Choroid plexus epithelial cell (primary cell): Measurements from ENCODE around the gene NKD2.
"Not testable (repeated sequence)": the region's sequence is repeated elsewhere in the genome, so short reads cannot be mapped to it uniquely, and the experiment has no call there.

Experiments used
- DNase-seq: peaks from one replicate; pipeline ENCODE4 v3.0.0-alpha.2; 2010; ENCODE audit warnings: low read depth
- H3K4me3 ChIP-seq: 2 replicates; pipeline ENCODE4 v1.5.1; 2011; ENCODE audit warnings: low read depth, mild to moderate bottlenecking, control low read depth, low read length, moderate library complexity
- TF ChIP-seq, protein P1 (sequence below): conservative IDR thresholded peaks from 2 replicates; pipeline ENCODE4 v1.5.1; 2011; ENCODE audit warnings: low read depth, mild to moderate bottlenecking, control low read depth, inconsistent platforms, low read length, moderate library complexity

The NKD2 gene

GRCh38 chr5:1018596-1018995 is 10.0 kb downstream of the NKD2 start:
- no peak overlapping the region for H3K4me3 ChIP-seq
- DNase-seq, result no peak
- TF ChIP-seq, protein P1, sequence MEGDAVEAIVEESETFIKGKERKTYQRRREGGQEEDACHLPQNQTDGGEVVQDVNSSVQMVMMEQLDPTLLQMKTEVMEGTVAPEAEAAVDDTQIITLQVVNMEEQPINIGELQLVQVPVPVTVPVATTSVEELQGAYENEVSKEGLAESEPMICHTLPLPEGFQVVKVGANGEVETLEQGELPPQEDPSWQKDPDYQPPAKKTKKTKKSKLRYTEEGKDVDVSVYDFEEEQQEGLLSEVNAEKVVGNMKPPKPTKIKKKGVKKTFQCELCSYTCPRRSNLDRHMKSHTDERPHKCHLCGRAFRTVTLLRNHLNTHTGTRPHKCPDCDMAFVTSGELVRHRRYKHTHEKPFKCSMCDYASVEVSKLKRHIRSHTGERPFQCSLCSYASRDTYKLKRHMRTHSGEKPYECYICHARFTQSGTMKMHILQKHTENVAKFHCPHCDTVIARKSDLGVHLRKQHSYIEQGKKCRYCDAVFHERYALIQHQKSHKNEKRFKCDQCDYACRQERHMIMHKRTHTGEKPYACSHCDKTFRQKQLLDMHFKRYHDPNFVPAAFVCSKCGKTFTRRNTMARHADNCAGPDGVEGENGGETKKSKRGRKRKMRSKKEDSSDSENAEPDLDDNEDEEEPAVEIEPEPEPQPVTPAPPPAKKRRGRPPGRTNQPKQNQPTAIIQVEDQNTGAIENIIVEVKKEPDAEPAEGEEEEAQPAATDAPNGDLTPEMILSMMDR, result no peak

DNA sequence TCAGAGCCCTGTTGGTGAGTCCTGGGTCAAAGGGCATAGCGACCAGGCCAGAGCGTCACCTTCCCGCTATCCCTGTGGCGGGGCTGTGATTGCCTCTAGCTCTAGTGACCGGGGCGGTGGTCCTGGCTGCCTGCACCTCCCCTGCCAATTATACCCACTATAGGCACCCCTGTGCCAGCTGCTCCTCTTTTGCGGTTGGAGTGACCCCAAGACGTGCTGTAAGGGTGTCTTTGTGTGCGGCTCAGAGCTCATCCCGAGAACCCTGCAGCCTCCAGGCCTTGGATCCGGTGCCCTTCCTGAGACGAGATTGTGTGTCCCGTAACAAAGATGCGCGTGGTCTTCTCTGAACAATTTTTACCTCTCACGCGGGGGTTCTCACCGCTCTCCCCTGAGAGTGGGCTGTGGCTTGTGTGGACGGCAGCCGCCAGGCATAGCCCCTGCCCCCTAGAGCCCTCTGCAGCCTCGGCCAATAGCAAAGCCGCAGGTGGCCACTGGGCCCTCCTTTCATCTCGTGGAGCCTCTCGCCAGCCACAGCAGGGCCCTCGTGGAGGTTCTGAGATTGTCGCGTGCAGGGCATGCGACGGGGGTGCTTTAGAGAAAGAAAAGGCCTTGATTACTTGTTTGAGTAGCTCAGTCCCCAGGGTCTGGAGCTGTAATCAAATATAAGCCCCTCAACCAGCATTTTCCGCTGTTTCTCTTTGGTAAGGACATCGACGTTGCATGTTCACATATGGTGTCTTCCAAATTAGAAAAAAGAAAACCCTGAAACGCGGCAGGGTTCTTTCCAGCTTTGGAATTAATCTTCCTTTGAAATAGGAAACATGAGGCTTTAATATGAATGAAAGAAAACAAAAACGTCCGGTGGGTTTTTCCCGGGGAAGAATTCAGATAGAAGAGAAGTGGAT is 10.7 kb downstream of the NKD2 start:
- DNase-seq, result no peak
- TF ChIP-seq, protein P1, result no peak
- H3K4me3 ChIP-seq, result no peak overlapping the region

GRCh38 chr5:1020452-1020961 is 11.9 kb downstream of the NKD2 start:
- TF ChIP-seq, protein P1, result no peak
- no peak for DNase-seq
- no peak overlapping the region for H3K4me3 ChIP-seq

GRCh38 chr5:1021136-1021968 is 12.8 kb downstream of the NKD2 start:
- no peak for DNase-seq
- no peak overlapping the region for H3K4me3 ChIP-seq
- TF ChIP-seq, protein P1, result no peak

- H3K4me3 ChIP-seq, DNase-seq: not testable (repeated sequence)
Observed at GRCh38 chr5:1021969-1022336, 13.4 kb downstream of the NKD2 start.

DNA sequence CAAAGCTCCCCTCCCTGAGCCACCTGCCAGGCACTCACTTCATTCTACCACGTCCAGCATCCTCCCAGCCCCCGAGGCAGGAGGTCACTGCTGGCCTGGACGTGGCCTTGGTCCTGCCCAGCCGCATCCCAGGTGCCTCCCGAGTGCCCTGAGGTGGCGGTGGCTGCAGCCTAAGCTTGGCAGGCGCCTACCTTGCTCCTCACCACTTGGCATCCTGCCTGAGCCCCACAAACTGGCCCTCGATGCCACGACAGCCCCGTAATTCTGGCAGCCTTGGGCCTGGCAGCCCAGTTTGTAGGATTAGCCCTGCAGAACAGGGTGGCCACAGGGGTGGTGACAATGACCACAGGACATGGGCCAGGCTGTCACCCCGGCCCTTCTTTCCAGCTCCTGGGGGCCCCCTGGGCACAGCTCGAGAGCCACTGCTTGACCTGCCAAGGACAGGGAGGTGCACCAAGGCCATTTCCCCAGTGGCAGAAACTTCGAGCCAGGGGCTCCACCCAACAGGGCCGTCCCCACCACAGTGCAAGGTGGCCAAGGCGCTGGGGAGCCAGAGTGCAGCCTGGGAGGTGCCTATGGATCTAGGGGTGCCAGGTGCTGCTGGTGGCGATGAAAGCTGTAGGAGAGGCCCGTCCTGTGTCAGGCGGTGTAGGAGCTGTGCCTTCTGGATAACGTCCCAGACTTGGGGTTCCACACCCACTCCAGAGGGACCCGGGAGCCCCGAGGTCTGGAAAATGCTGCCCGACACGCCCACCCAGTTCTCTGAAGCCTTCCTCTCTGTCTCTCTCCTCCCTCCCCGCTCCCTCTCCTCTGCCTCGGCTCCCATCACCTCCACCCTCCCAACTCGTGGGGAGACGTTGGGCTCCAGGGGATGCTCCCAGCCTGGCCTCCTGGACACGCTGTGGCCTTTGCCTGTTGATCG is 18.4 kb downstream of the NKD2 start:
- TF ChIP-seq, protein P1, result no peak
- H3K4me3 ChIP-seq, result no peak overlapping the region
- DNase-seq, result no peak
